Upper lobe of left lung (tissue), 6 donors: ENCODE data around the gene EMX2. TPM values are rescaled to one million over a fixed set of nuclear protein-coding genes. Genes with fewer than 3 reads are reported as not detected.
"Not testable (repeated sequence)": the region's sequence is repeated elsewhere in the genome, so short reads cannot be mapped to it uniquely, and the experiment has no call there.

Source experiments
- ATAC-seq, 2 donors: fragments of 200-7000 bp; cut with Tn5 transposase; one replicate each; pipeline ENCODE4 v1.9.1; 2022; ENCODE audit warnings: mild to moderate bottlenecking in 2 of 2, moderate library complexity in 2 of 2; ENCODE audit not compliant: low FRiP score in 2 of 2
- DNase-seq, 2 donors: peaks; one replicate each; pipeline ENCODE4 v3.0.0-alpha.2; 2019 to 2020
- H3K27ac ChIP-seq, 4 donors: fragments of 200-600 bp; sonication (generic); one replicate each; pipeline ENCODE4 v1.5.1; 2016 to 2019
- H3K27me3 ChIP-seq, 4 donors: fragments of 200-600 bp; sonication (generic); one replicate each; pipeline ENCODE4 v1.5.1; 2017 to 2019
- H3K36me3 ChIP-seq, 4 donors: fragments of 200-600 bp; sonication (generic); one replicate each; pipeline ENCODE4 v1.5.1; 2016 to 2019
- H3K4me1 ChIP-seq, 4 donors: fragments of 200-600 bp; sonication (generic); one replicate each; pipeline ENCODE4 v1.5.1; 2018 to 2019
- H3K4me3 ChIP-seq, 4 donors: fragments of 200-600 bp; sonication (generic); one replicate each; pipeline ENCODE4 v1.5.1; 2017 to 2019; ENCODE audit warnings: mild to moderate bottlenecking in 2 of 4, moderate library complexity in 1 of 4
- H3K9me3 ChIP-seq, 4 donors: fragments of 200-600 bp; sonication (generic); one replicate each; pipeline ENCODE4 v1.5.1; 2018 to 2019
- CTCF ChIP-seq, 6 experiments: fragments of 450-650 bp in 4 of 6; fragments of 200-600 bp in 2 of 6; sonication (generic) in 2 of 6; IDR thresholded peaks; one replicate each; pipeline ENCODE4 v1.5.1; 2016 to 2019; ENCODE audit warnings: antibody characterized with exemption in 6 of 6
- EP300 ChIP-seq, 4 donors: sonication (generic); formaldehyde crosslinking; IDR thresholded peaks; one replicate each; pipeline ENCODE4 v1.5.1; 2017; ENCODE audit warnings: antibody characterized with exemption in 4 of 4, control low read depth in 2 of 4
- POLR2A ChIP-seq, 4 donors: fragments of 450-650 bp; IDR thresholded peaks; one replicate each; pipeline ENCODE4 v1.5.1; 2016 to 2017; ENCODE audit warnings: antibody characterized with exemption in 4 of 4, mild to moderate bottlenecking in 2 of 4
- POLR2AphosphoS5 ChIP-seq, 2 donors: sonication (generic); formaldehyde crosslinking; IDR thresholded peaks; one replicate each; pipeline ENCODE4 v1.5.1; 2017; ENCODE audit warnings: antibody characterized with exemption in 2 of 2
- WGBS, 2 donors: methylation state at CpG; one replicate each; pipeline ENCODE4 v1.1.5; 2017 to 2018; 5-methylcytosine and 5-hydroxymethylcytosine counted together
- total RNA-seq, 6 donors: library from RNA; depleted of rRNA in 4 of 6; stranded (reverse); fragments of >200 nt in 4 of 6; gene quantifications; one replicate each; pipeline versions ENCODE4 v1.1.0 to v1.2.1, GENCODE V29; 2016 to 2021
- donor health status: DM: no; HTN: no; CAD: no; lungs with moderate emphysema.
- donor health status: DM: no; HTN: yes; CAD: no; lungs with severe emphysema.

Gene EMX2
- total RNA-seq, 6 donors from 2014 or later = 0.09 TPM; not detected in 5

DNA sequence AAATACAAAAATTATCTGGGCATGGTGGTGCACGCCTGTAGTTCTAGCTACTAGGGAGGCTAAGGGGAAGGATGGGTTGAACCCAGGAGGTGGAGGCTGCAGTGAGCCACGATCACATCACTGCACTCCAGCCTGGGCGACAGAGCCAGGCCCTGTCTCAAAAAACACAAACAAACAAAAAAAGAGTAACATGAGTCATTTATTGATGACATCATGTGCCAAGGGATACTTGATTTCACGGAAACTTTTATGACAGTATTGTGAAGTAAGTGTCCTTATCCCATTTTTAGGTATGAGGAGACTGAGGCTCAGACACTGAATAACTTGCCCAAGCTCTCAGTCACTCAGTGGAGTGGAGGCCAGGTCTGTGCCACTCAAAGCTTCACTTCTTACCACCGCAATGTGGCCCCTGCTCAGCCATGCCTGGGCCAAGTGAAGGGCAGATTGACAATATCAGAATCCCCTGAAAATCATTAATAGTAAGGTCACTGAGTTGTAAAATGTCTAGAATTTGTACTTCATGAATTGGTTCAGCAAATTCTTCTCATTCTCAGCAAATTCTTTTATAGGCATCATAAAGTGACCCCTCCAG, 36.5 kb downstream of the EMX2 start:
- no peaks in the 10 kb centered on the region for H3K27me3 ChIP-seq
- H3K36me3 ChIP-seq = no peaks in the 10 kb centered on the region
- H3K27ac ChIP-seq = no peak overlapping the region
- no peaks in the 10 kb centered on the region for H3K4me1 ChIP-seq
- DNase-seq = no peak
- TF ChIP-seq CTCF (IDR thresholded peaks at IDR 0.05) = no peak
- no peak for TF ChIP-seq POLR2AphosphoS5 (IDR thresholded peaks at IDR 0.05)
- no peak for TF ChIP-seq EP300 (IDR thresholded peaks at IDR 0.05)
- TF ChIP-seq POLR2A (IDR thresholded peaks at IDR 0.05) = no peak
- no peak overlapping the region for H3K4me3 ChIP-seq
- 83 to 86% methylated on average over 5 of the region's 5 CpGs for WGBS, 2 donors
- no peaks in the 10 kb centered on the region for H3K9me3 ChIP-seq
- no peak for ATAC-seq

- no peak overlapping the region for H3K4me3 ChIP-seq
- H3K27ac ChIP-seq = no peak overlapping the region
- H3K9me3 ChIP-seq = no peaks in the 10 kb centered on the region
- no peaks in the 10 kb centered on the region for H3K27me3 ChIP-seq
- TF ChIP-seq EP300 (IDR thresholded peaks at IDR 0.05) (no peak), CTCF (IDR thresholded peaks at IDR 0.05) (no peak), POLR2AphosphoS5 (IDR thresholded peaks at IDR 0.05) (no peak), POLR2A (IDR thresholded peaks at IDR 0.05) (no peak)
- WGBS, 2 donors = 70 to 76% methylated on average over 2 of the region's 2 CpGs
- no peak for DNase-seq
- no peaks in the 10 kb centered on the region for H3K4me1 ChIP-seq
- no peak for ATAC-seq
- no peaks in the 10 kb centered on the region for H3K36me3 ChIP-seq
These were observed 39.4 kb downstream of the EMX2 start for GRCh38 chr10:117581961-117582360.

DNA sequence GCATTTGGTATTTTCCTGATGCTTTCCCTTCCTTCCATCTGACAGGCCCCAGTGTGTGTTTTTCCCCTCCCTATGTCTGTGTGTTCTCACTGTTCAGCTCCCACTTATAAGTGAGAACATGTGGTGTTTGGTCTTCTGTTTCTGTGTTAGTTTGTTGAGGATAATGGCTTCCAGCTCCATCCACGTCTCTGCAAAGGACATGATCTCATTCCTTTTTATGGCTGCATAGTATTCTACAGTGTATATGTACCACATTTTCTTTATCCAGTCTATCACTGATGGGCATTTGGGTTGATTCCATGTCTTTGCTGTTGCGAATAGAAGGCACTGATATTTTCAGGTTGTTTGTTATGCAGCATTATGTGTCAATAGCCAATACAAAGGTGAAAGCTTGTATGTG, 42.3 kb downstream of the EMX2 start:
- 76 to 78% methylated on average over 2 of the region's 2 CpGs for WGBS, 2 donors
- H3K27ac ChIP-seq, H3K4me1 ChIP-seq, H3K9me3 ChIP-seq, ATAC-seq, DNase-seq, H3K36me3 ChIP-seq, H3K4me3 ChIP-seq, H3K27me3 ChIP-seq: not testable (repeated sequence)

DNA sequence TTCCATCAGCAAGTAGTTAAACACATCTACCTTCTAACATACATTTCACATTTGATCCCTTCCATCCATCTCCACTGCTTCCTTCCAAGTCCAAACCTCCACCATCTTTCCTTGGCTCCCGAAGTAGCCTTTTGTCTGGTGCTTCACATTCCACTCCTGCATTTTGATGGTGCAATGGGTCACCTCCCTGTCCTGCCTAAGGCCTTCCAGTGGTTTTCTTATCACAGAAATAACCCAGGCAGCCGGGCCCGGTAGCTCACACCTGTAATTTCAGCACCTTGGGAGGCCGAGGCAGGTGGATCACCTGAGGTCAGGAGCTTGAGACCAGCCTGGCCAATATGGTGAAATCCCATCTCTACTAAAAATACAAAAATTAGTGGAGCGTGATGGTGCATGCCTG, 44.5 kb downstream of the EMX2 start:
- DNase-seq = no peak
- Histone ChIP-seq H3K4me1 (no peaks in the 10 kb centered on the region), H3K27me3 (no peaks in the 10 kb centered on the region), H3K27ac (no peak overlapping the region), H3K36me3 (no peaks in the 10 kb centered on the region), H3K9me3 (no peaks in the 10 kb centered on the region), H3K4me3 (no peak overlapping the region)
- ATAC-seq = no peak
- no peak for TF ChIP-seq POLR2AphosphoS5 (IDR thresholded peaks at IDR 0.05)
- TF ChIP-seq CTCF (IDR thresholded peaks at IDR 0.05) = no peak
- no peak for TF ChIP-seq EP300 (IDR thresholded peaks at IDR 0.05)
- TF ChIP-seq POLR2A (IDR thresholded peaks at IDR 0.05) = no peak
- 95 to 96% methylated on average over 5 of the region's 5 CpGs for WGBS, 2 donors

- Histone ChIP-seq H3K36me3 (no peaks in the 10 kb centered on the region), H3K9me3 (peaks cover 0 to 2% (median 0%) of the 10 kb centered on the region in 4 donors), H3K4me3 (no peak overlapping the region), H3K27me3 (no peaks in the 10 kb centered on the region), H3K27ac (no peak overlapping the region), H3K4me1 (no peaks in the 10 kb centered on the region)
- ATAC-seq (no peak), DNase-seq (no peak)
- WGBS, 2 donors = 74 to 82% methylated on average over 8 of the region's 8 CpGs
- TF ChIP-seq EP300 (IDR thresholded peaks at IDR 0.05) (no peak), POLR2A (IDR thresholded peaks at IDR 0.05) (no peak), POLR2AphosphoS5 (IDR thresholded peaks at IDR 0.05) (no peak), CTCF (IDR thresholded peaks at IDR 0.05) (no peak)
These were observed 47.7 kb downstream of the EMX2 start for GRCh38 chr10:117590101-117590875.
